OCI-LY7 (cell line): ENCODE measurements around the gene DNAH14.
"Not testable (repeated sequence)": the region's sequence is repeated elsewhere in the genome, so short reads cannot be mapped to it uniquely, and the experiment has no call there.

Experiments used
- CTCF ChIP-seq: fragments of 200-600 bp; sonication (generic); conservative IDR thresholded peaks from 2 replicates; pipeline ENCODE4 v1.5.1; 2014; ENCODE audit warnings: mild to moderate bottlenecking, antibody characterized with exemption, low read length, moderate library complexity, mixed read lengths
- EZH2phosphoT487 ChIP-seq: fragments of 200-600 bp; sonication (generic); IDR thresholded peaks from 2 replicates; pipeline ENCODE4 v1.6.1; 2018; ENCODE audit warnings: low read depth, borderline replicate concordance, mild to moderate bottlenecking, mixed run types, antibody characterized with exemption, low read length, moderate library complexity, mixed read lengths

GRCh38 chr1:224981922-224982354 is 52.5 kb downstream of the DNAH14 start:
- not testable (repeated sequence) for TF ChIP-seq CTCF, EZH2phosphoT487
